ENCODE results near the gene MTX2. TPM values are rescaled to one million over a fixed set of nuclear protein-coding genes. Genes with fewer than 3 reads are reported as not detected.

MTX2 gene
- total RNA-seq, 1 experiment from 2014 or later = 33.7 TPM

DNA sequence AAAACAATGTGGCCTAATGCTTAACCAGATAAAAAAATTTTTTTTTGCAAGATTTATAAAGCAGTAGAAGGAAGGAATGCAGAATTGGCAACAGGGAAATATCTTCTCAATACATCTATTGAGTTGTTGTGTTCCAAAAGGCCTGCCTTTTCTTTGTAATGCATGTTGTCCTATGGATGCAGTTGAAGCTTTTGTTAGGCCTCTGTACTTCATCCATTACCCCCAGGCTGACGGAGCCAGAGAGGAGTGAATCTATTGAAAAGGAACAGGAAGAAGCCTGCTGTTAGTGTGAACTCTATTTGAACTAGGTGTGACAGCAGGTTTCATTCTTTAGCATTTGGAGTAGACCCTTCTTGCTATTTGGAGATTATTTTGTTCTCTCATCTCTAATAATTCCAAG lies 56.5 kb downstream of the MTX2 start:
- intact Hi-C loops (cut with micrococcal nuclease; ENCODE audit: unreplicated experiment) = no loop called here
- TF ChIP-seq, protein P1, sequence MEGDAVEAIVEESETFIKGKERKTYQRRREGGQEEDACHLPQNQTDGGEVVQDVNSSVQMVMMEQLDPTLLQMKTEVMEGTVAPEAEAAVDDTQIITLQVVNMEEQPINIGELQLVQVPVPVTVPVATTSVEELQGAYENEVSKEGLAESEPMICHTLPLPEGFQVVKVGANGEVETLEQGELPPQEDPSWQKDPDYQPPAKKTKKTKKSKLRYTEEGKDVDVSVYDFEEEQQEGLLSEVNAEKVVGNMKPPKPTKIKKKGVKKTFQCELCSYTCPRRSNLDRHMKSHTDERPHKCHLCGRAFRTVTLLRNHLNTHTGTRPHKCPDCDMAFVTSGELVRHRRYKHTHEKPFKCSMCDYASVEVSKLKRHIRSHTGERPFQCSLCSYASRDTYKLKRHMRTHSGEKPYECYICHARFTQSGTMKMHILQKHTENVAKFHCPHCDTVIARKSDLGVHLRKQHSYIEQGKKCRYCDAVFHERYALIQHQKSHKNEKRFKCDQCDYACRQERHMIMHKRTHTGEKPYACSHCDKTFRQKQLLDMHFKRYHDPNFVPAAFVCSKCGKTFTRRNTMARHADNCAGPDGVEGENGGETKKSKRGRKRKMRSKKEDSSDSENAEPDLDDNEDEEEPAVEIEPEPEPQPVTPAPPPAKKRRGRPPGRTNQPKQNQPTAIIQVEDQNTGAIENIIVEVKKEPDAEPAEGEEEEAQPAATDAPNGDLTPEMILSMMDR (IDR thresholded peaks at IDR 0.05; ENCODE audit: insufficient read depth in 1 of 2, low read depth in 1 of 2, low read length in 1 of 2, severe bottlenecking in 1 of 2, unreplicated experiment in 1 of 2) = no peak
- BruUV-seq (replicated peaks) = no TSS peak
- H3K36me3 ChIP-seq (ENCODE audit: control insufficient read depth, insufficient read depth, low read length) = no peaks in the 10 kb centered on the region
- H3K9me3 Mint-ChIP-seq (ENCODE audit: unreplicated experiment) = no peaks in the 10 kb centered on the region
- no peak overlapping the region for H3K4me3 ChIP-seq (ENCODE audit: low read depth, low read length)
- ChIA-PET POLR2A (no interaction called here), CTCF (no interaction called here)
- H3K4me3 Mint-ChIP-seq (ENCODE audit: unreplicated experiment) = no peak overlapping the region
- no peaks in the 10 kb centered on the region for H3K27me3 ChIP-seq (replicated peaks; ENCODE audit: control insufficient read depth, insufficient read depth, low read length)
- H3K9me3 ChIP-seq = no peaks in the 10 kb centered on the region
- H3K27ac Mint-ChIP-seq (ENCODE audit: unreplicated experiment) = no peak overlapping the region
- H3K36me3 Mint-ChIP-seq (ENCODE audit: insufficient read depth, unreplicated experiment) = peaks cover 11% of the 10 kb centered on the region
- peaks cover 6% of the 10 kb centered on the region for H3K4me1 Mint-ChIP-seq (ENCODE audit: low read depth, unreplicated experiment)
- H3K4me1 ChIP-seq = peaks cover 25% of the 10 kb centered on the region
- DNase-seq = no peak
- H3K27me3 Mint-ChIP-seq (ENCODE audit: insufficient read depth, unreplicated experiment) = no peaks in the 10 kb centered on the region

- no peak overlapping the region for H3K4me3 Mint-ChIP-seq (ENCODE audit: unreplicated experiment)
- ChIA-PET POLR2A (no interaction called here), CTCF (no interaction called here)
- no peak overlapping the region for H3K4me3 ChIP-seq (ENCODE audit: low read depth, low read length)
- H3K9me3 Mint-ChIP-seq (ENCODE audit: unreplicated experiment) = no peaks in the 10 kb centered on the region
- H3K36me3 Mint-ChIP-seq (ENCODE audit: insufficient read depth, unreplicated experiment) = peaks cover 6% of the 10 kb centered on the region
- TF ChIP-seq, protein P1 (IDR thresholded peaks at IDR 0.05; ENCODE audit: insufficient read depth in 1 of 2, low read depth in 1 of 2, low read length in 1 of 2, severe bottlenecking in 1 of 2, unreplicated experiment in 1 of 2) = no peak
- DNase-seq = no peak
- H3K9me3 ChIP-seq = no peaks in the 10 kb centered on the region
- H3K27me3 Mint-ChIP-seq (ENCODE audit: insufficient read depth, unreplicated experiment) = no peaks in the 10 kb centered on the region
- no peaks in the 10 kb centered on the region for H3K27me3 ChIP-seq (replicated peaks; ENCODE audit: control insufficient read depth, insufficient read depth, low read length)
- no peaks in the 10 kb centered on the region for H3K36me3 ChIP-seq (ENCODE audit: control insufficient read depth, insufficient read depth, low read length)
- H3K4me1 Mint-ChIP-seq (ENCODE audit: low read depth, unreplicated experiment) = peaks cover 6% of the 10 kb centered on the region
- no TSS peak for BruUV-seq (replicated peaks)
- no peak overlapping the region for H3K27ac Mint-ChIP-seq (ENCODE audit: unreplicated experiment)
- intact Hi-C loops (cut with micrococcal nuclease; ENCODE audit: unreplicated experiment) = no loop called here
- H3K4me1 ChIP-seq = peaks cover 25% of the 10 kb centered on the region
These were observed 58.9 kb downstream of the MTX2 start for GRCh38 chr2:176328149-176328548.

DNA sequence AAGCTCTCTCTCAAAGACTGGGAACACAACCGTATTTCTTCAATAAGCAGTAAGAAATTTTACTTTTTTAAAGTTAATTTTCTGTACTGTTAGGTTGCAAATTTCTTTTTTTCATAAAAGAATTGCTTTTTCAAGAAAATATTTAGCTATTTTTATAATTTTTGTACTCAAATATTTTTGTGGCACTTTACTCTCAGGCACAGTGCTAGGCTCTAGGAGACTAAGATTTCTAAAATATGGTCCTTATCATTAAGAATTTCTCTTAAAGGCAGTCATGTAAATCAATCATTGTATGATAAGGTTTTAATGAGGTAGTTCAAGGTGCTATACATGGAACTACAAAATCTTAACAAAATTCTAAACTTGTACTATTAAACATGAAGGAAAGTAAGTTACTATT lies 61.4 kb downstream of the MTX2 start:
- DNase-seq = no peak
- no peaks in the 10 kb centered on the region for H3K27me3 Mint-ChIP-seq (ENCODE audit: insufficient read depth, unreplicated experiment)
- peaks cover 6% of the 10 kb centered on the region for H3K36me3 Mint-ChIP-seq (ENCODE audit: insufficient read depth, unreplicated experiment)
- no peak overlapping the region for H3K4me3 Mint-ChIP-seq (ENCODE audit: unreplicated experiment)
- TF ChIP-seq, protein P1 (IDR thresholded peaks at IDR 0.05; ENCODE audit: insufficient read depth in 1 of 2, low read depth in 1 of 2, low read length in 1 of 2, severe bottlenecking in 1 of 2, unreplicated experiment in 1 of 2) = no peak
- no peak overlapping the region for H3K4me3 ChIP-seq (ENCODE audit: low read depth, low read length)
- no peaks in the 10 kb centered on the region for H3K27me3 ChIP-seq (replicated peaks; ENCODE audit: control insufficient read depth, insufficient read depth, low read length)
- no peaks in the 10 kb centered on the region for H3K9me3 Mint-ChIP-seq (ENCODE audit: unreplicated experiment)
- H3K36me3 ChIP-seq (ENCODE audit: control insufficient read depth, insufficient read depth, low read length) = no peaks in the 10 kb centered on the region
- no peaks in the 10 kb centered on the region for H3K4me1 Mint-ChIP-seq (ENCODE audit: low read depth, unreplicated experiment)
- H3K9me3 ChIP-seq = no peaks in the 10 kb centered on the region
- intact Hi-C loops (cut with micrococcal nuclease; ENCODE audit: unreplicated experiment) = no loop called here
- ChIA-PET CTCF (no interaction called here), POLR2A (no interaction called here)
- no TSS peak for BruUV-seq (replicated peaks)
- H3K4me1 ChIP-seq = 0 out of 2 replicates have a peak, but pooled peaks cover 6% of the 10 kb centered on the region
- H3K27ac Mint-ChIP-seq (ENCODE audit: unreplicated experiment) = no peak overlapping the region

All from Caco-2 (cell line).